ENCODE measurements around the gene CD79A. TPM values are rescaled to one million over a fixed set of nuclear protein-coding genes. Genes with fewer than 3 reads are reported as not detected.

The CD79A gene
- polyA plus RNA-seq, 1 donor from 2014 or later, result not detected

GRCh38 chr19:41929536-41930071 lies 52.5 kb downstream of the CD79A start:
- TF ChIP-seq RAD21 (conservative IDR thresholded peaks at IDR 0.05) (no peak), EZH2 (IDR thresholded peaks at IDR 0.05; ENCODE audit: borderline replicate concordance, insufficient read depth, low read length, poor library complexity, severe bottlenecking) (no peak), POLR2AphosphoS5 (IDR thresholded peaks at IDR 0.05) (no peak), TAF1 (IDR thresholded peaks at IDR 0.05; ENCODE audit: low read depth) (no peak), CTCF (IDR thresholded peaks at IDR 0.05; ENCODE audit: poor library complexity, severe bottlenecking) (no peak), EP300 (conservative IDR thresholded peaks at IDR 0.05; ENCODE audit: poor library complexity, severe bottlenecking) (no peak), MXI1 (conservative IDR thresholded peaks at IDR 0.05; ENCODE audit: poor library complexity, severe bottlenecking) (no peak), SMC3 (conservative IDR thresholded peaks at IDR 0.05; ENCODE audit: poor library complexity) (no peak)
- TF ChIP-seq, protein P1, sequence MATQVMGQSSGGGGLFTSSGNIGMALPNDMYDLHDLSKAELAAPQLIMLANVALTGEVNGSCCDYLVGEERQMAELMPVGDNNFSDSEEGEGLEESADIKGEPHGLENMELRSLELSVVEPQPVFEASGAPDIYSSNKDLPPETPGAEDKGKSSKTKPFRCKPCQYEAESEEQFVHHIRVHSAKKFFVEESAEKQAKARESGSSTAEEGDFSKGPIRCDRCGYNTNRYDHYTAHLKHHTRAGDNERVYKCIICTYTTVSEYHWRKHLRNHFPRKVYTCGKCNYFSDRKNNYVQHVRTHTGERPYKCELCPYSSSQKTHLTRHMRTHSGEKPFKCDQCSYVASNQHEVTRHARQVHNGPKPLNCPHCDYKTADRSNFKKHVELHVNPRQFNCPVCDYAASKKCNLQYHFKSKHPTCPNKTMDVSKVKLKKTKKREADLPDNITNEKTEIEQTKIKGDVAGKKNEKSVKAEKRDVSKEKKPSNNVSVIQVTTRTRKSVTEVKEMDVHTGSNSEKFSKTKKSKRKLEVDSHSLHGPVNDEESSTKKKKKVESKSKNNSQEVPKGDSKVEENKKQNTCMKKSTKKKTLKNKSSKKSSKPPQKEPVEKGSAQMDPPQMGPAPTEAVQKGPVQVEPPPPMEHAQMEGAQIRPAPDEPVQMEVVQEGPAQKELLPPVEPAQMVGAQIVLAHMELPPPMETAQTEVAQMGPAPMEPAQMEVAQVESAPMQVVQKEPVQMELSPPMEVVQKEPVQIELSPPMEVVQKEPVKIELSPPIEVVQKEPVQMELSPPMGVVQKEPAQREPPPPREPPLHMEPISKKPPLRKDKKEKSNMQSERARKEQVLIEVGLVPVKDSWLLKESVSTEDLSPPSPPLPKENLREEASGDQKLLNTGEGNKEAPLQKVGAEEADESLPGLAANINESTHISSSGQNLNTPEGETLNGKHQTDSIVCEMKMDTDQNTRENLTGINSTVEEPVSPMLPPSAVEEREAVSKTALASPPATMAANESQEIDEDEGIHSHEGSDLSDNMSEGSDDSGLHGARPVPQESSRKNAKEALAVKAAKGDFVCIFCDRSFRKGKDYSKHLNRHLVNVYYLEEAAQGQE (IDR thresholded peaks at IDR 0.05; ENCODE audit: borderline replicate concordance), result no peak
- Histone ChIP-seq H3K27ac (ENCODE audit: low read length) (no peak overlapping the region), H3K4me3 (ENCODE audit: low read length) (no peak overlapping the region), H3K4me2 (ENCODE audit: low read length) (no peak overlapping the region), H2AFZ (ENCODE audit: low read depth, low read length) (no peak overlapping the region), H3K79me2 (replicated peaks; ENCODE audit: insufficient read depth, low read length) (no peaks in the 10 kb centered on the region), H3K36me3 (ENCODE audit: insufficient read depth, low read length) (no peaks in the 10 kb centered on the region), H3K9ac (ENCODE audit: low read length) (no peak overlapping the region), H3F3A (ENCODE audit: insufficient read depth, low read length, poor library complexity, severe bottlenecking) (no peaks in the 10 kb centered on the region), H3K9me2 (ENCODE audit: insufficient read depth, low read length) (no peaks in the 10 kb centered on the region), H4K20me1 (ENCODE audit: insufficient read depth) (no peaks in the 10 kb centered on the region), H3K9me3 (ENCODE audit: low read length) (no peaks in the 10 kb centered on the region), H3K27me3 (ENCODE audit: insufficient read depth, low read depth, low read length) (peaks cover 99% of the 10 kb centered on the region)

DNA sequence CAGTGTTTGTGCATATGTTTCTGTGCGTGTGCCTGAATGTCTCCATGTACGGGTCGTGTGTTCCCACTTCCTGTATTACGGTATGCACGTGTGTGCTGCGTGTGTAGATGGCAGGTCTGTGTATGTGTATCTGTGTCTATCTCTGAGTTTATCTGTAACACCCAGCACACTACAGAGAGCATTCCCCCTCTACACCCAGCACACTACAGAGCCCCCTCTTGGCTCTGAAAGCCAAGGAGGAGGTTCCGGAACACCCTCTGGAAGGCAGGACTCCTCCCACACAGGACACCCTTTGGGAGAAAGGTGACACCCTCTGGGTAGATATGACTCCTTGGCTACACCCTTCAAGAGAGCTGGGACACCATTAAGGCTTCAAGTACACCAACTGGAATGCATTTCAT lies 53.2 kb downstream of the CD79A start:
- Histone ChIP-seq H3F3A (ENCODE audit: insufficient read depth, low read length, poor library complexity, severe bottlenecking) (no peaks in the 10 kb centered on the region), H3K79me2 (replicated peaks; ENCODE audit: insufficient read depth, low read length) (no peaks in the 10 kb centered on the region), H3K9ac (ENCODE audit: low read length) (no peak overlapping the region), H3K4me3 (ENCODE audit: low read length) (no peak overlapping the region), H4K20me1 (ENCODE audit: insufficient read depth) (no peaks in the 10 kb centered on the region), H3K27me3 (ENCODE audit: insufficient read depth, low read depth, low read length) (peaks cover 98% of the 10 kb centered on the region), H3K27ac (ENCODE audit: low read length) (no peak overlapping the region), H3K9me3 (ENCODE audit: low read length) (no peaks in the 10 kb centered on the region), H3K4me2 (ENCODE audit: low read length) (no peak overlapping the region), H2AFZ (ENCODE audit: low read depth, low read length) (no peak overlapping the region), H3K36me3 (ENCODE audit: insufficient read depth, low read length) (no peaks in the 10 kb centered on the region), H3K9me2 (ENCODE audit: insufficient read depth, low read length) (no peaks in the 10 kb centered on the region)
- TF ChIP-seq EZH2 (IDR thresholded peaks at IDR 0.05; ENCODE audit: borderline replicate concordance, insufficient read depth, low read length, poor library complexity, severe bottlenecking) (no peak), POLR2AphosphoS5 (IDR thresholded peaks at IDR 0.05) (no peak), TAF1 (IDR thresholded peaks at IDR 0.05; ENCODE audit: low read depth) (no peak), EP300 (conservative IDR thresholded peaks at IDR 0.05; ENCODE audit: poor library complexity, severe bottlenecking) (no peak), SMC3 (conservative IDR thresholded peaks at IDR 0.05; ENCODE audit: poor library complexity) (no peak), RAD21 (conservative IDR thresholded peaks at IDR 0.05) (no peak), CTCF (IDR thresholded peaks at IDR 0.05; ENCODE audit: poor library complexity, severe bottlenecking) (no peak), MXI1 (conservative IDR thresholded peaks at IDR 0.05; ENCODE audit: poor library complexity, severe bottlenecking) (no peak)
- TF ChIP-seq, protein P1 (IDR thresholded peaks at IDR 0.05; ENCODE audit: borderline replicate concordance), result no peak

All from neural cell (in vitro differentiated cells).